HG02588 (cell line): ENCODE data around the gene FAM217B.

Source experiments
- ATAC-seq: cut with Tn5 transposase; IDR thresholded peaks from one replicate; pipeline ENCODE4 v1.9.1; 2021; ENCODE audit warnings: mild to moderate bottlenecking, moderate library complexity; ENCODE audit not compliant: unreplicated experiment

Gene FAM217B

DNA sequence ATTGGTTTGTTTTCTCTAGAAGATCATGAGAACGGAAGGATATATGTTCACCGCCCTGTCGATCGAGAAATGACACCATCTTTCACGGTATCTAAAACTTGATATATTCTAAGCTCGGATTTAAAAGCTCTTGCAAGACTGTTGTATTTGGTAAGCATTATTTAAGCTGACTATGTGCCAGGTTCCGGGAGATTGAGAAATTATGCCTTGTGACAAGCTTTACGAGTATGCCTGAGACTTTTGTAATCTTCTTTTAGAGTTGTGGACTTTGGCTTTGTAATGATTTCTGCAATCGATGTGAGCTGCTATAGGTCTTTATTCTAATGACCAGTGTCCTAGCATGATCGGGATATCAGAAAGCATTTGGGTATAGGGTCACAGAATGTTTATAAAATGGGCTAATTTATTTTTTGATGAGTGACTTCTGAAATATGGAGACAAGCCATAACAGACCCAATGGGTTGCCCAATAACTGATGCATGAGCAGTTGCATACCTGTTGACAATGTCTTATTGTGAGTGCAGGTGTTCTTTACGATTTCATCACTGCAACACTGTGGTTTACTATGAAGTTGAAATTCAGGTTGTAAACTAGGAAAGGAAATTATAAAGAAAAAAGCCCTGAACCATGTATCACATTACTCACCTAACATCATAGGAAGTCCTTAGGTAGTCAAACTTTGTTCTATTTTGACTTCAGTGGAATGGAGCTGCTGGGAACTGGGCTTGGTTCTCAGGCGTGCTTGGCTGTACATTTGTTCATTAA, 32.0 kb downstream of the FAM217B start:
- ATAC-seq, result no peak

DNA sequence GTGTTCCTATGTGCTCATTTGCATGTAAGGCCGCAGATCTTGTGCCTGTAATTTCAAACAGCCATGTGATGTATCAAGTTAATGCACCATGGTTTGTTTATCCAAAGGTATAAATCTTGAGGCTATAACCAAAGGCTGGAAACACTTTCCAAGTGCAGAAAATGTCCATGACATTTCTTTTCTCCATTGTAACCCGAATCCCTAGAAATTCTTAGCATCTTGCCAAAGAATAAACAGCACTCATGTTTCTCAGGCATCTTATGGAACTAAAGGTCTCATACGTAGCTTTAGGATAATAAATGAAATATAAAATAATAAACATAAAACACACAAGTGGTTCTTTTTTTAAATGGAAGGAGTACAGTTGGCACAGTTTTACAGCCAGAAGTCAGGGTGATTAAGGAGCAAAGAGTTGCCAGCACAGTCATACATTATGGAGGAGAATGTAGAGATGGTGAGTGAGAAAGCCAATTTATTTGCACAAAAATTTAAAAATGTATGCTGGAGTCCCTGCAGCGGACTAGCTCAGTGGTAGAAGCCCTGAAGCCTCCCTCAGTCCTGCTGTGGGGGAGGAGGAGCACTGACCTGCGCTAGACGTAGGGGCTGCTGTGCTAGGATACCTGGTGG, 36.1 kb downstream of the FAM217B start:
- ATAC-seq, result no peak

DNA sequence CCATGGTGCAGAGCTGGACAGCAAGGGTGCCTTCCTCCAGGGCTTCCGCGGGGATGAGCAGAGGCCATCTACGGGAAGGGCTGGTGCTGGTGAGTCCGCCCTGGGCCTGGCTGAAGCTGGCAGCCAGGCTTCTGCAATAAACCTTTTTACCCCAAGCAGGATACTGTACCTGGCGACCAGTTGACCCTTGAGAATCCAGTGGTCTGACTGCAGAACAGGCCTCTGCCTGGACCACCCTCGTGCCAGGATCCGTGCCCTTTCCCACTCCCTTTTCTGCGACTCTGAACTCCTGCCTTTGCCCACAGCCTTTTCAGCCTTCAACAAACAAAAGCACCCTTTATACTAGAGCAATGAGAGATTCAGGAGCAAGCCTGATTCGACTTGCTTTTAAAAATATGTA, 36.9 kb downstream of the FAM217B start:
- no peak for ATAC-seq

DNA sequence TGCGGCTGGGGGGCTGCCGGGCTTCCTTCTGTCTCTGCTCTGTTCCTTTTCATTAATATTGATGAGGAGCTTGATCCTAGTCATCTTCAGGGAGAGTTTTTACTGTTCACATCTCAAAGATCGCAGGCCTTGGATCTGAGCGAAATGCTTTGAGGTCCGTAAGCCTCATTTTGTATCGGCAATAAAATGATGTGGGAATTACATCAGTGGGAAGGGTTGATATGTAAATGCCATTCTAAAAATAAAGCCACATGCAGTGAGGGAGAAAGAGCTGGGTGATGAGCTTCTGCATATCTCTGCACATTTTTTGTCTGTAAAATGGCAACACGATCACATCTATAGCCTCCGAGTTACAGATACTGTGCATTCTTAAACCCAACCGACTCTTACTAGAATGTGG, 42.9 kb downstream of the FAM217B start:
- no peak for ATAC-seq

DNA sequence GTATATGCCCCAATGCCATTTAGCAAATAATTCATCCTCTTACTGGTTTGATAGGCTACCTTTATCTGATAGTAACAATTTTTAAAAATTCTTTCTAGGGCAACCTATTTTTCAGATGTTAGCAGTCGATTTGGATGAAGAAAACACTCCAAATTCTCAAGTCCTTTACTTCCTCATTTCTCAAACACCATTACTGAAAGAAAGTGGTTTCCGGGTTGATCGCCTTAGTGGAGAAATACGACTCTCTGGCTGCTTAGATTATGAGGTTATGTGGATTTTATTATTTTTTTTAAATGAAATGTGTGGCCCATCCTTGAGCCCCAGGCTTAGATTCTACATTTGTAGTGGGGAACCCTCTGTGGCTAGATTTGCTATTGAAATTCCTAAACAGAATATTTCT, 44.4 kb downstream of the FAM217B start:
- no peak for ATAC-seq

DNA sequence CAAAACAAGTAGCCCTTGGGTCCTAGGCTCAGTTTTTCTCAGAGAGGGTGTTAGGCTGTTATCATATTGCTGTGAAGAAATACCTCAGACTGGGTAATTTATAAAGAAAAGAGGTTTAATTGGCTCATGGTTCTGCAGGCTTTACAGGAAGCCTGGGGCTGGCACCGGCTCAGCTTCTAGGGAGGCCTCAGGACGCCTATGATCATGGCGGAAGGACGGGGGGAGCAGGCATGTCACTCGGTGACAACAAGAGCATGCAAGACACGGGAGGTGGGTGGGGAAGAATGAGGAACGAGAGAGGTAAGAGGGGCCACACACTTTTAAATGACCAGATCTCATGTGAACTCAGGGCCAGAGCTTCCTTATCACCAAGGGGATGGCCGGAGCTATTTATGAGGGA, 45.0 kb downstream of the FAM217B start:
- no peak for ATAC-seq

DNA sequence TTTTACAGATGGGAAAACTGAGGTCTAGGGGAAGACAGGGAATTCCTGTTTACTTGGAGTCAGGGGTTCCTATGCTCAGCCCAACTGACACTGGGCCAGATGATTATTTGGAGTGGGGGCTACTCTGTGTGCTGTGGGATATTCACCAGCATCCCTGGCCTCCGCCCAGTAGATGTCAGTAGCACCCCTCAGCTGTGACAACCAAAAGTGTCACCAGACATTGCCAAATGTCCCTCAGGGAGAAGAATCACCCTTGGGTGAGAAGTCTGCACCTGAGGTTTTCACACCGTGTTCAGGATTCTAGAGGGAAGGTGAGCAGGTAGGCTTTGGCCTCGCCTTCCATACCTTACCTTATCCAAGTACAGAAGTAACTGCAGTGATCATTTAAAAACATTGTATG, 45.7 kb downstream of the FAM217B start:
- ATAC-seq, result no peak

DNA sequence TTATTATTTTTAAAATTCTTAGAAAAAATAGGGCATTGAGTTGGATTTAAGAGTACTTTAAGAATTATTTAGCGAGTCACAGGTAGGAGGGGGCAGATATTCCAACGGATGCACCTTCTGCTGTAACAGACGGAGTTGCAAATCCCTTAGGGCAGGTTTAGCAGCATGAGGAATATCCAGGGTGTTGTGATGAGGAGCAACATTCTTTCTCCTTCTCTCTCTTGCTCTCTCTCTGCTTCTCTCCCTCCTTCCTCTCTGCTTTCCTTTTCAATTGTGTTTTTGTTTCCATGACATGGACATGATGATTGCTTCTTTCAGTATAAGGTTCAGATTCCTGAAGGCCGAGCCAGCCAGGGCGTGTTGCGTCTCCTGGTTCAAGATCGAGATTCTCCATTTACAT, 46.9 kb downstream of the FAM217B start:
- no peak for ATAC-seq

DNA sequence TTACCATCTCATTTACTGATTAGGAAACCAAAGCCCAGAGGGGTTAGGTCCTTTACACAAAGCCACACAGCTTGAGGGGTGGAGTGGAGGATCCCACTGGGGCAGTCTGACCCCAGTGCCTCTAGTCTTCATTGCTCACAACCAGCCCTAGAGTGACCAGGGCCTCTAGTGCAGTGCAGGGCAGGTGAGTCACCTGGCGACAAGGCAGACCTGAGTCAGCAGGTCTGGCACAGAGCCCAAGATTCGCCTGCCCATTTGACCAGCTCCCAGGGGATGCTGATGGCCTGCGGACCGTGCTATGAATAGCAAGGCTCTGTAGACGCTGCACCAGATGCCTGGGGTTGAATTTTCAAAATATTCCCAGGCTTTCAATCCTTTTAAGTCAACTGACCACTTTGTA, 48.0 kb downstream of the FAM217B start:
- ATAC-seq, result no peak

DNA sequence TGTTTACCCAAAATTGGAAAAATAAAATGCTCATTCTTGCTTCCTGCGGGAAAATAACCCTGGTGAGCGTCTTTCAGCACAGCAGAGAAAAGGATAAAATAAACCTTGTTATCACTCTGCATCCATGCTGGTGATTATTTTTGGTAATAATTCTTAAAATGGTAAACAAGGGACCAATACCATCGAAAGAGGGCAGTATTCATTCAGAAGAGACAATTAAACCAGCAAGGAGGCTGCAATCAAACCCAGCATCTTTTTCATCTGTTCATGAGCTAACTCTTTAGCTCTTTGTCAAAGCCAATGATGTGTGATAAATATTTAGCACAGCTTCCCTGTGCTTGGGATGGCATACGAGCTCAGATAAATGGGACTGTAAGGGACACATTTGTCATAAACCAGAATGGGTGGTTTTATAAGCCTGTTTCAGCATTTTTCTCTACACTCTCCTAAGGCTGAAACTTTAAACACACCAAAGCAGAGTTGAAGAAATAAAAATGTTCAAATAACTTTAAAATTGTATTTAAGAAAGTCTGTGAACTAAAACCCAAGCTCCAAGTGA, 52.4 kb downstream of the FAM217B start:
- ATAC-seq, result no peak

DNA sequence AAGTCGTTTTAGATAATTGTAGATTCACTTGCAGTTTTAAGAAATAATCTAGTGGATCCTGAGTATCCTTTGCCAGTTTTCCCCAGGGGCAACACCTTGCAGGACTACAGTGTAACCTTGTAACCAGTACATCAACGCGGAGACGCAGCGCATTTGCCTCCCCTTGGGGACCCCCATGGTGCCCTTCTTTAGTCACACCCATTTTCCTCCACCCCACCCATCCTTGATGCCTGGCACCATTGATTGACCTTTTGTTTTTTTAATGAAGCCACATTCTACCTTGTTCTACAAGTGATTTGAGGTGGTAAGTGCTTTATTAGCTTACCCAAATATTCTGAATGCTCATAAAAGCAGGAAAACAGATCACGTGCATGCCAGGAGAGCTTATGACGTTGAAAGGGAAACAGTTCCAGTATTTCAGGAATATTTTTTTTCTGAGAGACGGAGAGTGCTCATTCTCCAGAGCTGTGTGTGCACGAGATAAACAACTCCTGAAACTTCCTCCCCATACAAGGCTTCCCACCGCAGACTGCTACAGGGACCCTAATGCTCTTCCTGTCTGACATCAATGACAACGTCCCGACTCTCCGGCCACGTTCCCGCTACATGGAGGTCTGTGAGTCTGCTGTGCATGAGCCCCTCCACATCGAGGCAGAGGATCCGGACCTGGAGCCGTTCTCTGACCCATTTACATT, 53.7 kb downstream of the FAM217B start:
- ATAC-seq, result no peak

DNA sequence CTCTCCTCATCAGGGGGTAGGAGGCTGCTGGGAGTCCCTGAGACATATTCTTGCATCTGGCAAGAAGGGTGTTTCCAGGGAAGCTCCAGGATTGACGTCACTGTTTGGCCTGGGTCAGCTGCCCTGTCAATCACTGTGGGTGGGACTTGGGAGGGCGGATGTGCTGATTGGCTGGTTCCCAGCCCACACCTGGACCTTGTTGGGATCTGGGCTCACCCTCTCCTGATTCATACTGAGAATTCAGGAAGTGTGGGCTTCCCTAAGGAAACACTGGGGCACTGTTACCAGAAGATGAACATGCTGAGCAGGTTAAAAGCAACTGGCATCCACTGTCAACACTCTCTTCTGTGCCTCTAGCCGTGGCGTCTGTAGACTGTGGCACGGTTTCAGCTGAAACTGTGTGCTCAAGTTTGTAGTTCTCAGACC, 54.5 kb downstream of the FAM217B start:
- no peak for ATAC-seq

DNA sequence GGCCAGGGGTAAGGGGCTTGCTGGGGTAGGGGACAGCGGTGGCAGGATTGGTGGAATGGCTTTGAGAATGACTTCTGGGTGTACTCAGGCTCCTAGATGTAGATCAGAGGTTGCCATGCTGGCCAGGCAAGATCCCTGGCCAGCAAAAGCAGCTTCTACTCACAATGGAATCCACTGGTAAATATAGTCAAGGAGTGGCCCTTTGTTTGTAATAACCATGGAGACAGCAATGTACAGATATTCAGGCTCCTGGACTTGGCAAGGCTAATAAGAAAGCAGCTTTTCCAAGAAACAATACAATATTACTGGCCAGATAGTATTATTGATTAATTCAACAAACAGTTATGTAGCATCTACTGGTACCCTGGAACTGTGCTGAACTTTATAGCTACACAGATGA, 55.9 kb downstream of the FAM217B start:
- ATAC-seq, result no peak

DNA sequence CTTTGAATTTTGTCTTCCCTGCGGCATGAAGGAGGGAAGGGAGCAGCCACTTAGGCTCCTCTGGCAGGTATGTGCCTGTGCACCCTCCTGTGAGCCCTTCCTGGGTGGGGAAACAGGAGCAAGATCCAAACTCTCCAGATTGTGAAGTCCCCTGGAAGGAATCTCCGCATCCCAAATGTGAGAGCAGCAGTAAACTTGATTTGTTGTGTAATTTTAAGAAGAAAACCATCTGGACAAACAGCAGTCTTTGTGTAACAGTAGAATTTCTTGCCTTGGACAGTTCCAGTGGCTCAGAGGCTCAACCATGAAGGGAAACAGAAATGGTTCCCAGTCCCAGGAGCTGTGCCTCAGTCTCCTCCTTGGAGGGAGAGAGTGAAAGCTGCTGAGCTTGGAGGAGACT, 57.7 kb downstream of the FAM217B start:
- ATAC-seq, result no peak
